HG02870 (cell line): ENCODE data around the gene SMARCA1.

ENCODE experiments used
- ATAC-seq: cut with Tn5 transposase; IDR thresholded peaks from one replicate; pipeline ENCODE4 v1.9.1; 2021; ENCODE audit warnings: mild to moderate bottlenecking, moderate library complexity; ENCODE audit not compliant: unreplicated experiment

Gene SMARCA1

GRCh38 chrX:129531132-129531531 lies 7.8 kb upstream of the SMARCA1 start:
- no peak for ATAC-seq

GRCh38 chrX:129530410-129530809 lies 7.1 kb upstream of the SMARCA1 start:
- no peak for ATAC-seq

GRCh38 chrX:129529685-129530281 lies 6.5 kb upstream of the SMARCA1 start:
- ATAC-seq = no peak

- ATAC-seq = no peak
Measured at GRCh38 chrX:129525896-129526295, 2.6 kb upstream of the SMARCA1 start.

- no peak for ATAC-seq
Measured at GRCh38 chrX:129525162-129525561, 1.9 kb upstream of the SMARCA1 start.

- no peak for ATAC-seq
Measured at GRCh38 chrX:129524250-129524850, 1.1 kb upstream of the SMARCA1 start.

- ATAC-seq = no peak
Measured at GRCh38 chrX:129522184-129523078, 859 bp downstream of the SMARCA1 start.

GRCh38 chrX:129520151-129520550 lies 3.1 kb downstream of the SMARCA1 start:
- ATAC-seq = no peak

- no peak for ATAC-seq
Measured at GRCh38 chrX:129516402-129516801, 6.9 kb downstream of the SMARCA1 start.

GRCh38 chrX:129512409-129512808 lies 10.9 kb downstream of the SMARCA1 start:
- no peak for ATAC-seq

GRCh38 chrX:129511689-129512088 lies 11.6 kb downstream of the SMARCA1 start:
- no peak for ATAC-seq

- no peak for ATAC-seq
Measured at GRCh38 chrX:129510331-129510730, 13.0 kb downstream of the SMARCA1 start.

- ATAC-seq = no peak
Measured at GRCh38 chrX:129497146-129497843, 26.0 kb downstream of the SMARCA1 start.

GRCh38 chrX:129496625-129497024 lies 26.7 kb downstream of the SMARCA1 start:
- no peak for ATAC-seq

- no peak for ATAC-seq
Measured at GRCh38 chrX:129495900-129496299, 27.4 kb downstream of the SMARCA1 start.

GRCh38 chrX:129494887-129495286 lies 28.4 kb downstream of the SMARCA1 start:
- ATAC-seq = no peak

GRCh38 chrX:129493643-129494042 lies 29.6 kb downstream of the SMARCA1 start:
- no peak for ATAC-seq

GRCh38 chrX:129490330-129490729 lies 33.0 kb downstream of the SMARCA1 start:
- no peak for ATAC-seq

- ATAC-seq = no peak
Measured at GRCh38 chrX:129488359-129488758, 34.9 kb downstream of the SMARCA1 start.

GRCh38 chrX:129480889-129481288 lies 42.4 kb downstream of the SMARCA1 start:
- no peak for ATAC-seq

GRCh38 chrX:129478516-129478915 lies 44.8 kb downstream of the SMARCA1 start:
- ATAC-seq = no peak
